DMS153 (cell line): ENCODE results near the gene KCNIP4.

Source experiments
- DNase-seq: peaks from one replicate; lab custom pipeline; 2025; lab: John Stamatoyannopoulos, UW

KCNIP4 gene

GRCh38 chr4:20944451-20944850 is 1004.1 kb downstream of the KCNIP4 start:
- no peak for DNase-seq

- no peak for DNase-seq
Measured at GRCh38 chr4:20938204-20938603, 1010.4 kb downstream of the KCNIP4 start.

GRCh38 chr4:20926529-20926928 is 1022.0 kb downstream of the KCNIP4 start:
- DNase-seq = no peak

- no peak for DNase-seq
Measured at GRCh38 chr4:20925176-20925575, 1023.4 kb downstream of the KCNIP4 start.

GRCh38 chr4:20922962-20923361 is 1025.6 kb downstream of the KCNIP4 start:
- DNase-seq = no peak

- DNase-seq = no peak
Measured at GRCh38 chr4:20916106-20916505, 1032.5 kb downstream of the KCNIP4 start.

- DNase-seq = no peak
Measured at GRCh38 chr4:20904966-20905365, 1043.6 kb downstream of the KCNIP4 start.

- no peak for DNase-seq
Measured at GRCh38 chr4:20901851-20902250, 1046.7 kb downstream of the KCNIP4 start.

GRCh38 chr4:20899591-20899990 is 1049.0 kb downstream of the KCNIP4 start:
- no peak for DNase-seq

- no peak for DNase-seq
Measured at GRCh38 chr4:20895988-20896387, 1052.6 kb downstream of the KCNIP4 start.

GRCh38 chr4:20895208-20895607 is 1053.4 kb downstream of the KCNIP4 start:
- DNase-seq = no peak

- DNase-seq = no peak
Measured at GRCh38 chr4:20890761-20891160, 1057.8 kb downstream of the KCNIP4 start.

GRCh38 chr4:20889901-20890300 is 1058.7 kb downstream of the KCNIP4 start:
- DNase-seq = no peak

GRCh38 chr4:20883677-20884076 is 1064.9 kb downstream of the KCNIP4 start:
- DNase-seq = no peak

- no peak for DNase-seq
Measured at GRCh38 chr4:20883231-20883630, 1065.3 kb downstream of the KCNIP4 start.

GRCh38 chr4:20882500-20882899 is 1066.1 kb downstream of the KCNIP4 start:
- no peak for DNase-seq

- DNase-seq = no peak
Measured at GRCh38 chr4:20881658-20882057, 1066.9 kb downstream of the KCNIP4 start.

- no peak for DNase-seq
Measured at GRCh38 chr4:20878806-20879205, 1069.8 kb downstream of the KCNIP4 start.

- no peak for DNase-seq
Measured at GRCh38 chr4:20870436-20870835, 1078.1 kb downstream of the KCNIP4 start.

- DNase-seq = no peak
Measured at GRCh38 chr4:20868108-20868507, 1080.5 kb downstream of the KCNIP4 start.

GRCh38 chr4:20860878-20861277 is 1087.7 kb downstream of the KCNIP4 start:
- DNase-seq = no peak

GRCh38 chr4:20859097-20859781 is 1089.3 kb downstream of the KCNIP4 start:
- DNase-seq = no peak

GRCh38 chr4:20857081-20857480 is 1091.5 kb downstream of the KCNIP4 start:
- DNase-seq = no peak

GRCh38 chr4:20847124-20847747 is 1101.3 kb downstream of the KCNIP4 start:
- no peak for DNase-seq
